Measurements from ENCODE around the gene ITGA11. TPM values are rescaled to one million over a fixed set of nuclear protein-coding genes. Genes with fewer than 3 reads are reported as not detected.

Gene ITGA11
- total RNA-seq, 3 donors from 2014 or later (not counting 1 experiment from before 2014, with no cell fraction given), result not detected

DNA sequence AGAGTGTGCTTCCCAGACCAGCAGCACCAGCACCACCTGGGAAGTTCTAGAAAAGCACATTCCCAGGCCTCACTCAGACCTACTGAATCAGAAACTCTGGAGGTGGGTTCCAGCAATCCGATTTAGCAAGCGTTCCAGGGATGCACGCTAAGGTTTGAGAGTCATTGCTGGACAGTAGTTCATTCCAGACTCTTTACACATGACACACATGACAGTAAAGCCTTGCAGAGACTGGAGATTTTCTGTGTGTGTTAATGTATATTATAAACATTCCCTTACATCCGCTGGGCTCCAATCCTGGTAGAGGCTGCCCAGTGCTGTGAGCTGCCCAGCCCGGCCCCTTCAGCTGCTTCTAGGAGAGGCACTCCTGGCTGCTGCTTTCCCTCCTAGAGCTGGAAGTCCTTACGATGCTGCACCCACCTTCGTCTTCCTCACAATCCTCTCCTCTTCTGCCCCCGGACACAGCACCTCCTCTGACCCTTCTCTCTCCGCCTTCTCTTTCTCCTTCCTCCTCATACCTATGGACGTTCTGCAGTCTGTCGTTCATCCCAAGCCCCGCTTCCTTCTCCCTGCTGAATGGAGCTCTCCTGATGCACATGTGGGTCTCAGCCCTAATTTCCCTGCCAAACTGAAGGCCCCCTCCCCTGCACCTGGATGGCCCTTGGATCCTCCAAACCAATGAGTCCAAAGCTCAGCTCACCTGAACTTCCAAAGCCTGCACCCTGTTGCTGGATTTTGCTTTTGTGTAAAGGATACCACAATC lies 44.4 kb downstream of the ITGA11 start:
- peaks cover 10 to 12% of the 10 kb centered on the region in 2 donors for H3K27me3 Mint-ChIP-seq (ENCODE audit: low read depth in 2 of 2)
- Histone ChIP-seq H3K36me3 (ENCODE audit: control insufficient read depth, insufficient read depth, low read length) (no peaks in the 10 kb centered on the region), H3K4me1 (ENCODE audit: control insufficient read depth, insufficient read depth, low read length) (no peaks in the 10 kb centered on the region), H3K9me3 (ENCODE audit: control insufficient read depth, insufficient read depth, low read length) (no peaks in the 10 kb centered on the region), H3K27me3 (ENCODE audit: control insufficient read depth, insufficient read depth, low read length) (peaks cover 4% of the 10 kb centered on the region), H3K4me3 (ENCODE audit: low read length) (no peak overlapping the region), H3K27ac (ENCODE audit: low read length) (no peak overlapping the region)
- peak in 1 of 2 donors; percentile 6 for DNase-seq
- H3K4me3 Mint-ChIP-seq, result no peak overlapping the region
- intact Hi-C loops (cut with micrococcal nuclease), result no loop called here
- no peaks in the 10 kb centered on the region for H3K4me1 Mint-ChIP-seq
- TF ChIP-seq CTCF (IDR thresholded peaks at IDR 0.05), result no peak
- WGBS (ENCODE audit: insufficient coverage), result 93% methylated on average over 12 of the region's 12 CpGs
- no peak overlapping the region for H3K27ac Mint-ChIP-seq
- no peak for ATAC-seq
- no peaks in the 10 kb centered on the region for H3K36me3 Mint-ChIP-seq
- H3K9me3 Mint-ChIP-seq, result no peaks in the 10 kb centered on the region

- ATAC-seq (no peak), DNase-seq (peak in 1 of 2 donors; percentile 3)
- H3K4me1 ChIP-seq (ENCODE audit: control insufficient read depth, insufficient read depth, low read length), result no peaks in the 10 kb centered on the region
- no peak for TF ChIP-seq CTCF (IDR thresholded peaks at IDR 0.05)
- Mint-ChIP-seq H3K9me3 (no peaks in the 10 kb centered on the region), H3K36me3 (no peaks in the 10 kb centered on the region), H3K27ac (no peak overlapping the region), H3K4me1 (no peaks in the 10 kb centered on the region), H3K4me3 (no peak overlapping the region), H3K27me3 (ENCODE audit: low read depth in 2 of 2) (peaks cover 2 to 5% of the 10 kb centered on the region in 2 donors)
- no peaks in the 10 kb centered on the region for H3K36me3 ChIP-seq (ENCODE audit: control insufficient read depth, insufficient read depth, low read length)
- H3K4me3 ChIP-seq (ENCODE audit: low read length), result no peak overlapping the region
- H3K27ac ChIP-seq (ENCODE audit: low read length), result no peak overlapping the region
- intact Hi-C loops (cut with micrococcal nuclease), result no loop called here
- H3K27me3 ChIP-seq (ENCODE audit: control insufficient read depth, insufficient read depth, low read length), result peaks cover 4% of the 10 kb centered on the region
- H3K9me3 ChIP-seq (ENCODE audit: control insufficient read depth, insufficient read depth, low read length), result no peaks in the 10 kb centered on the region
- 79% methylated on average over 6 of the region's 9 CpGs for WGBS (ENCODE audit: insufficient coverage)
These were observed 45.2 kb downstream of the ITGA11 start for GRCh38 chr15:68386587-68387288.

- no peak overlapping the region for H3K27ac Mint-ChIP-seq
- no peaks in the 10 kb centered on the region for H3K36me3 ChIP-seq (ENCODE audit: control insufficient read depth, insufficient read depth, low read length)
- no peak overlapping the region for H3K4me3 ChIP-seq (ENCODE audit: low read length)
- H3K4me1 Mint-ChIP-seq, result no peaks in the 10 kb centered on the region
- no peaks in the 10 kb centered on the region for H3K9me3 ChIP-seq (ENCODE audit: control insufficient read depth, insufficient read depth, low read length)
- no peak overlapping the region for H3K4me3 Mint-ChIP-seq
- DNase-seq (peak in 1 of 2 donors; percentile 6), ATAC-seq (no peak)
- no peaks in the 10 kb centered on the region for H3K9me3 Mint-ChIP-seq
- no peaks in the 10 kb centered on the region for H3K27me3 ChIP-seq (ENCODE audit: control insufficient read depth, insufficient read depth, low read length)
- intact Hi-C loops (cut with micrococcal nuclease), result no loop called here
- no peak overlapping the region for H3K27ac ChIP-seq (ENCODE audit: low read length)
- WGBS (ENCODE audit: insufficient coverage), result 90% methylated on average over 8 of the region's 8 CpGs
- no peaks in the 10 kb centered on the region for H3K36me3 Mint-ChIP-seq
- TF ChIP-seq CTCF (IDR thresholded peaks at IDR 0.05), result no peak
- peaks cover 0 to 5% of the 10 kb centered on the region in 2 donors for H3K27me3 Mint-ChIP-seq (ENCODE audit: low read depth in 2 of 2)
- H3K4me1 ChIP-seq (ENCODE audit: control insufficient read depth, insufficient read depth, low read length), result no peaks in the 10 kb centered on the region
These were observed 46.0 kb downstream of the ITGA11 start for GRCh38 chr15:68385671-68386586.

All from natural killer cell (primary cell).